ENCODE results near the gene HAAO.

DNA sequence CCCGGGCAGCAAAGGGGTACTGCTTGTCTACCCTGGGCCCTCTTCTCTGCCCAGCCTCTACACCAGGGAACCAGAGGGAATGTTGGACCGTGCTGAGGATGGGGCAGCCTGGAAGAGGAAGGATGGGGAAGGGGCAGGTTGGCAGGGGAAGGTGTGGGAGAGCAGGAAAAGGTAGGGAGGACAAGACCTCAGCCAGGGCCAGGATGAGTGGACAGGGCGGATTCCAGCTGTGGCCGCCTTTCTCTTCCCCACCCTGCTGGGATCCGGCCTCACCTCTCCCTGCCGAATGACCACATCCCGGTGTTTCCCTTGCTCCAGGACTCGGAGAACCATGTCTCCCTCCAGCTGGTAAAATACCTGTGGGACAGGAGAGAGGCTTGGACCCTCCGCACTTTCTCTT lies 8.9 kb downstream of the HAAO start:
- TF ChIP-seq FOXA1 (IDR thresholded peaks at IDR 0.05): no peak
- TF ChIP-seq BHLHE40 (IDR thresholded peaks at IDR 0.05; ENCODE audit: borderline replicate concordance): no peak
- TF ChIP-seq SP1 (IDR thresholded peaks at IDR 0.05): no peak
- TF ChIP-seq, protein P1, sequence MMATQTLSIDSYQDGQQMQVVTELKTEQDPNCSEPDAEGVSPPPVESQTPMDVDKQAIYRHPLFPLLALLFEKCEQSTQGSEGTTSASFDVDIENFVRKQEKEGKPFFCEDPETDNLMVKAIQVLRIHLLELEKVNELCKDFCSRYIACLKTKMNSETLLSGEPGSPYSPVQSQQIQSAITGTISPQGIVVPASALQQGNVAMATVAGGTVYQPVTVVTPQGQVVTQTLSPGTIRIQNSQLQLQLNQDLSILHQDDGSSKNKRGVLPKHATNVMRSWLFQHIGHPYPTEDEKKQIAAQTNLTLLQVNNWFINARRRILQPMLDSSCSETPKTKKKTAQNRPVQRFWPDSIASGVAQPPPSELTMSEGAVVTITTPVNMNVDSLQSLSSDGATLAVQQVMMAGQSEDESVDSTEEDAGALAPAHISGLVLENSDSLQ (IDR thresholded peaks at IDR 0.05): no peak
- no peak for TF ChIP-seq HDGF (IDR thresholded peaks at IDR 0.05; ENCODE audit: borderline replicate concordance)
- no peak for TF ChIP-seq SUZ12 (IDR thresholded peaks at IDR 0.05)
- TF ChIP-seq FOXK2 (IDR thresholded peaks at IDR 0.05): no peak
- TF ChIP-seq ELF4 (IDR thresholded peaks at IDR 0.05): no peak
